Endodermal cell (in vitro differentiated cells): ENCODE measurements around the gene PTTG1IP. TPM values are rescaled to one million over a fixed set of nuclear protein-coding genes. Genes with fewer than 3 reads are reported as not detected.

ENCODE experiments used
- DNase-seq: peaks from one replicate; pipeline ENCODE4 v3.0.0-alpha.2; 2017
- H3K27ac ChIP-seq: 2 replicates; pipeline ENCODE4 v1.5.1; 2013; ENCODE audit warnings: mild to moderate bottlenecking, low read depth, low read length, moderate library complexity
- H3K27me3 ChIP-seq: 2 replicates; pipeline ENCODE4 v1.6.1; 2013; ENCODE audit warnings: mild to moderate bottlenecking, low read length, moderate library complexity; ENCODE audit not compliant: insufficient read depth, control insufficient read depth, poor library complexity, severe bottlenecking
- H3K36me3 ChIP-seq: 2 replicates; pipeline ENCODE4 v1.7.0; 2013; ENCODE audit warnings: mild to moderate bottlenecking, low read length, moderate library complexity; ENCODE audit not compliant: control insufficient read depth, insufficient read depth
- H3K4me1 ChIP-seq: one replicate; pipeline ENCODE4 v1.7.0; 2013; ENCODE audit warnings: low read length; ENCODE audit not compliant: control insufficient read depth, insufficient read depth
- H3K4me3 ChIP-seq: 2 replicates; pipeline ENCODE4 v1.5.1; 2013; ENCODE audit warnings: mild to moderate bottlenecking, low read length, moderate library complexity
- H3K9ac ChIP-seq: 2 replicates; pipeline ENCODE4 v1.6.1; 2013; ENCODE audit warnings: mild to moderate bottlenecking, low read length, moderate library complexity; ENCODE audit not compliant: poor library complexity, severe bottlenecking; ENCODE audit errors: extremely low read depth
- H3K9me3 ChIP-seq: 2 replicates; pipeline ENCODE4 v1.6.1; 2013; ENCODE audit warnings: mild to moderate bottlenecking, low read length, moderate library complexity; ENCODE audit not compliant: control insufficient read depth
- H3K27ac Mint-ChIP-seq: 2 replicates; pipeline ENCODE4 v1.8.0; 2020; ENCODE audit warnings: mixed read lengths
- H3K27me3 Mint-ChIP-seq: 2 replicates; pipeline ENCODE4 v1.8.0; 2021; ENCODE audit warnings: mild to moderate bottlenecking, mixed read lengths; ENCODE audit not compliant: insufficient read depth
- H3K36me3 Mint-ChIP-seq: 2 replicates; pipeline ENCODE4 v1.8.0; 2020; ENCODE audit warnings: low read depth, mixed read lengths
- H3K4me1 Mint-ChIP-seq: 2 replicates; pipeline ENCODE4 v1.8.0; 2020; ENCODE audit warnings: mixed read lengths
- H3K4me3 Mint-ChIP-seq: 2 replicates; pipeline ENCODE4 v1.8.0; 2020; ENCODE audit warnings: mild to moderate bottlenecking, moderate library complexity, mixed read lengths
- H3K9me3 Mint-ChIP-seq: 2 replicates; pipeline ENCODE4 v1.8.0; 2020; ENCODE audit warnings: mild to moderate bottlenecking, mixed read lengths
- WGBS, 2 experiments: methylation state at CpG; one replicate each; pipeline versions ENCODE4 v1.1.5 to v1.1.7; 2013; ENCODE audit warnings: missing lambda C conversion rate in 2 of 2, mixed read lengths in 1 of 2; ENCODE audit not compliant: insufficient coverage in 1 of 2, insufficient read length in 1 of 2; 5-methylcytosine and 5-hydroxymethylcytosine counted together
- total RNA-seq, 2 donors: library from RNA; stranded (reverse); fragmentation: NEBNext Ultra II Directional in 1 of 2; extraction: Animal tissue kit (Norgen Biotek cat#: 25700) in 1 of 2; gene quantifications; 2 replicates in 1 of 2; 3 replicates in 1 of 2; pipeline ENCODE4 v1.2.1, GENCODE V29; 2021
- TF ChIP-seq, protein P1 (sequence below): fragments of 200-600 bp; sonication (generic); conservative IDR thresholded peaks from 2 replicates; pipeline ENCODE4 v1.5.0; 2021; ENCODE audit warnings: antibody characterized with exemption, mild to moderate bottlenecking

Gene PTTG1IP
- total RNA-seq, 2 donors from 2014 or later: 155 to 168 TPM

DNA sequence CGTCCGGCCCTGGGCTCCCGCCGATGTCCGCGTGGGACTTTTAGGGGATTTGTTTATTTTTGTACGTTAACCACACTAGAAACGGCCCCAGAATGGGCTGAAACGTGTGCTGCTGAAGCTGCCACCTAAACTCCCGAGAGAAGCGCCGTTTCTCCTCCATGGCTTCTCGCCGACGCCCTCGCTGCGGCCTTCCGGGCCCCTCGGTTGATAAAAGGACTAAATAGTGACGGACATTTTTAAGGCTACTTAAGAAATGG is 678 bp upstream of the PTTG1IP start:
- WGBS, 2 experiments: 2 to 8% methylated on average over 15 to 20 of the region's 20 CpGs
- peaks cover 29% of the 10 kb centered on the region for H3K27me3 Mint-ChIP-seq
- DNase-seq: no peak
- H3K4me3 ChIP-seq: peak overlapping the region; percentile 82
- H3K4me1 Mint-ChIP-seq: peaks cover 27% of the 10 kb centered on the region
- no peaks in the 10 kb centered on the region for H3K36me3 ChIP-seq
- no peaks in the 10 kb centered on the region for H3K36me3 Mint-ChIP-seq
- no peaks in the 10 kb centered on the region for H3K9me3 Mint-ChIP-seq
- no peak overlapping the region for H3K27ac ChIP-seq
- H3K9ac ChIP-seq: no peak overlapping the region
- H3K27me3 ChIP-seq: peaks cover 24% of the 10 kb centered on the region
- H3K27ac Mint-ChIP-seq: peak overlapping the region; percentile 37
- peaks cover 13% of the 10 kb centered on the region for H3K4me1 ChIP-seq
- H3K9me3 ChIP-seq: no peaks in the 10 kb centered on the region
- H3K4me3 Mint-ChIP-seq: peak overlapping the region; percentile 87
- TF ChIP-seq, protein P1, sequence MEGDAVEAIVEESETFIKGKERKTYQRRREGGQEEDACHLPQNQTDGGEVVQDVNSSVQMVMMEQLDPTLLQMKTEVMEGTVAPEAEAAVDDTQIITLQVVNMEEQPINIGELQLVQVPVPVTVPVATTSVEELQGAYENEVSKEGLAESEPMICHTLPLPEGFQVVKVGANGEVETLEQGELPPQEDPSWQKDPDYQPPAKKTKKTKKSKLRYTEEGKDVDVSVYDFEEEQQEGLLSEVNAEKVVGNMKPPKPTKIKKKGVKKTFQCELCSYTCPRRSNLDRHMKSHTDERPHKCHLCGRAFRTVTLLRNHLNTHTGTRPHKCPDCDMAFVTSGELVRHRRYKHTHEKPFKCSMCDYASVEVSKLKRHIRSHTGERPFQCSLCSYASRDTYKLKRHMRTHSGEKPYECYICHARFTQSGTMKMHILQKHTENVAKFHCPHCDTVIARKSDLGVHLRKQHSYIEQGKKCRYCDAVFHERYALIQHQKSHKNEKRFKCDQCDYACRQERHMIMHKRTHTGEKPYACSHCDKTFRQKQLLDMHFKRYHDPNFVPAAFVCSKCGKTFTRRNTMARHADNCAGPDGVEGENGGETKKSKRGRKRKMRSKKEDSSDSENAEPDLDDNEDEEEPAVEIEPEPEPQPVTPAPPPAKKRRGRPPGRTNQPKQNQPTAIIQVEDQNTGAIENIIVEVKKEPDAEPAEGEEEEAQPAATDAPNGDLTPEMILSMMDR: no peak

DNA sequence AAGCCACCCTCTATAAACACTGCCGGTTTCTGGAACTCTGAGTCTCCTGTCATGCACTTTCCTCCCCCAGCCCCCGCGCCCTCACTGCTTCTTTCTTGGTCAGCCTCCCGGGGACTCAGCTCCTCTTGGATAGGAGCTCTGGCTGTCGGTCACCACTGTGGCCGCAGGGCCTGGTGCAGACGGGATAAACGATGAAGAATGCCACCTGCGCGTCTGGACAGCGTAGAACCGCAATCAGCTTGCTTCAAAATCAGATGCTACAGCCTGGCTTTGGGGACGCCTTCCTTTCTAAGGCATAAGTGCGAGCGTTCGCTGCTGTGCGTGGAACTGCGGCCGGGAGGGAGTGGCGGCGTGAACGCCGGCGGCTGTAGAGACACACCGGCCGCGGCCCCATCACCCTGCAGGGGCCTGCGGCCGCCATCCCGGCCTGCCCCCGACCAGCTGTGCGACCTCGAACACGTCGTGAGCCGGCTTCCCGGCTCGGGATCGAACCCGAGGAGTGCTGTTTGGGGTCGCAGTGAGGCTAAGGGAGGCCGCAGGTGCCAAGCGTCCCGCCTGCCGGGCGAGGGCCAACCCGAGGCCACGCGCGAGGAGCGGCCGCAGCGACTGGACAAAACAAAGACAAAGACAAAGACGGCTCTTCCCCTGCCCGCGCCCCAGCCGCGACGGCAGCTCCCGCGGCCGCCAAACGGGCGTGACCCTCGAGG is 688 bp downstream of the PTTG1IP start:
- Histone ChIP-seq H3K36me3 (peaks cover 3% of the 10 kb centered on the region), H3K27ac (peak overlapping the region; percentile 82), H3K9me3 (no peaks in the 10 kb centered on the region), H3K9ac (peak overlapping the region; percentile 88), H3K27me3 (peaks cover 24% of the 10 kb centered on the region), H3K4me1 (peaks cover 23% of the 10 kb centered on the region), H3K4me3 (peak overlapping the region; percentile 95)
- Mint-ChIP-seq H3K9me3 (no peaks in the 10 kb centered on the region), H3K36me3 (peaks cover 4% of the 10 kb centered on the region), H3K4me3 (peak overlapping the region; percentile 87), H3K27me3 (peaks cover 27% of the 10 kb centered on the region), H3K4me1 (peaks cover 39% of the 10 kb centered on the region), H3K27ac (peak overlapping the region; percentile 91)
- peak; percentile 70 for DNase-seq
- WGBS, 2 experiments: 1 to 2% methylated on average over 47 to 65 of the region's 65 CpGs
- TF ChIP-seq, protein P1: no peak

DNA sequence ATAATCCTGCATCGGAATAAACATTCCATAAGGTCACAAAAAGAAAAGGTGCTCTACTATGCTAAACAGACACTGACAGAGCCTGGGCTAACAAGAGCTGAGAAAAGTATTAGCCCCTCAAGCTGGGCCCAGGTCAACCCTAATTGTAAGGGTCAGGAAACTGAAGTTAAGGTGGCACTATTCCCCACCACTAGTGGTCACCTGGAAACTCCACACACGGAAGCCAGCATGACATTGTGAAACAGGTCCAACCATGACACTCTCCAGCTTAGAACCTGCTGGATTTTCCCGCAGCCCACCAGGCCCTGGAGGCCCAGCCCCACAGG is 1.2 kb downstream of the PTTG1IP start:
- Histone ChIP-seq H3K9me3 (no peaks in the 10 kb centered on the region), H3K27ac (peak overlapping the region; percentile 82), H3K4me3 (peak overlapping the region; percentile 95), H3K36me3 (peaks cover 8% of the 10 kb centered on the region), H3K4me1 (peaks cover 28% of the 10 kb centered on the region), H3K27me3 (peaks cover 24% of the 10 kb centered on the region), H3K9ac (peak overlapping the region; percentile 88)
- peak overlapping the region; percentile 87 for H3K4me3 Mint-ChIP-seq
- TF ChIP-seq, protein P1: peak; percentile 40
- H3K4me1 Mint-ChIP-seq: peaks cover 44% of the 10 kb centered on the region
- peaks cover 7% of the 10 kb centered on the region for H3K36me3 Mint-ChIP-seq
- 30 to 63% methylated on average over 1 to 3 of the region's 3 CpGs for WGBS, 2 experiments
- H3K27ac Mint-ChIP-seq: peak overlapping the region; percentile 91
- H3K27me3 Mint-ChIP-seq: peaks cover 27% of the 10 kb centered on the region
- no peak for DNase-seq
- no peaks in the 10 kb centered on the region for H3K9me3 Mint-ChIP-seq
